Mucosa of descending colon (tissue), 3 donors: ENCODE data around the gene LPIN2. TPM values are rescaled to one million over a fixed set of nuclear protein-coding genes. Genes with fewer than 3 reads are reported as not detected.

Source experiments
- ATAC-seq: fragments of 200-7000 bp; cut with Tn5 transposase; one replicate; pipeline ENCODE4 v1.9.1; 2020; ENCODE audit warnings: mild to moderate bottlenecking, moderate library complexity
- DNase-seq, 3 donors: peaks; one replicate each; pipeline ENCODE4 v3.0.0-alpha.2; 2020
- H3K36me3 ChIP-seq: fragments of 200-600 bp; one replicate; pipeline ENCODE4 v1.8.0; 2021; ENCODE audit warnings: low read depth, mild to moderate bottlenecking
- H3K4me1 ChIP-seq: fragments of 200-600 bp; one replicate; pipeline ENCODE4 v1.8.0; 2021; ENCODE audit warnings: low read depth, mild to moderate bottlenecking
- H3K4me3 ChIP-seq: fragments of 200-600 bp; one replicate; pipeline ENCODE4 v1.8.0; 2021; ENCODE audit warnings: mild to moderate bottlenecking
- H3K9me3 ChIP-seq: fragments of 200-600 bp; one replicate; pipeline ENCODE4 v1.8.0; 2021; ENCODE audit warnings: mild to moderate bottlenecking
- intact Hi-C, 2 donors: fragments of 100-400 bp; cut with DNase I in 1 of 2; cut with micrococcal nuclease in 1 of 2; formaldehyde crosslinking; loops; one replicate each; pipeline versions ENCODE4 v1.11.0 to v1.11.1; 2022; cut with DNase I, micrococcal nuclease
- total RNA-seq, 3 donors: library from RNA; stranded (reverse); fragmentation: NEBNext Ultra II Directional in 2 of 3; extraction: Animal tissue kit (Norgen Biotek cat#: 25700) in 2 of 3; gene quantifications; one replicate each; pipeline versions ENCODE4 v1.2.1 to v1.2.4, GENCODE V29; 2021 to 2023
- TF ChIP-seq, protein P1 (sequence below): fragments of 200-600 bp; IDR thresholded peaks from one replicate; pipeline ENCODE4 v1.8.0; 2022; ENCODE audit warnings: antibody characterized with exemption, mild to moderate bottlenecking
- donor health status: DM: no; HTN: no; CAD: no; lungs with moderate emphysema.
- donor health status: DM: no; HTN: no; CAD: no.
- donor health status: DM: no; HTN: yes; CAD: no.

LPIN2 gene
- total RNA-seq, 3 donors from 2014 or later = 52.9 to 60.8 (median 59.2) TPM

DNA sequence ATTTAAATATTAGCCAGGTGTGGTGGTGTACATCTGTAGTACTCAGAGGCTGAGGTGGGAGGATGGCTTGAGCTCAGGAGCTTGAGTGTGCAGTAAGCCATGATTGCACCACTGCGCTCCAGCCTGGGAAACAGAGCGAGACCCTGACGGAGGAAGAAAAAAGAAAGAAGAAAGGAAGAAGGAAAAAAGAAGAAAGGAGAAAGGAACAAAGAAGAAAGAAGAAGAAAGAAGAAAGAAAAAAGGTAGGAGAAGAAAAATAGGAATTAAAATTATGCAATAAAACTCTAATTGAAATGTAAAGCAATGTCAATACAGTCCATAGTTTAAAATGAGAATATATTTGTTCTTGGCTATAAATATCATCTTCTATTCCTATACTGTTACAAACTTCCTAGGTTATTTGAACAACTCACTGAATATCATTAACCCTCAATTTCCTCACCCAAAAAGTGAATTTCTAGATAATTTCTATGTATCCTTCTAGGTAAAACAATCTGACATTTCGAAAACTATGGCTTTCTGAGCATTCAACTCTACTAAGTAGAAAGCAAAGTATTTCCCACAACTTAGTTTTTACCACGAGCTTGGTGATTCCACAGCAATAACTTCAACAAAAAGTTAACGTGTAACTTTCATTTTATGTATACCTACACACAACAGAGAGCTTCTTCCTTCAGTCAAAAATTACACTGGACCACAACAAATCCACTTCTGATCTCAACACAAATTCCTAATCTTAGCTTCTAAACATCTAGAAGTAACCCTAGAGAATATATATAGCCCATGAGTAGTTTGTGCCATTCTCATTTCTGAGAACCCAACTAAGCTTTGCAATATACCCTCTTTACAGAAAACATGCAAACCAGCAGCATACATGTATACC is 19.7 kb downstream of the LPIN2 start:
- TF ChIP-seq, protein P1, sequence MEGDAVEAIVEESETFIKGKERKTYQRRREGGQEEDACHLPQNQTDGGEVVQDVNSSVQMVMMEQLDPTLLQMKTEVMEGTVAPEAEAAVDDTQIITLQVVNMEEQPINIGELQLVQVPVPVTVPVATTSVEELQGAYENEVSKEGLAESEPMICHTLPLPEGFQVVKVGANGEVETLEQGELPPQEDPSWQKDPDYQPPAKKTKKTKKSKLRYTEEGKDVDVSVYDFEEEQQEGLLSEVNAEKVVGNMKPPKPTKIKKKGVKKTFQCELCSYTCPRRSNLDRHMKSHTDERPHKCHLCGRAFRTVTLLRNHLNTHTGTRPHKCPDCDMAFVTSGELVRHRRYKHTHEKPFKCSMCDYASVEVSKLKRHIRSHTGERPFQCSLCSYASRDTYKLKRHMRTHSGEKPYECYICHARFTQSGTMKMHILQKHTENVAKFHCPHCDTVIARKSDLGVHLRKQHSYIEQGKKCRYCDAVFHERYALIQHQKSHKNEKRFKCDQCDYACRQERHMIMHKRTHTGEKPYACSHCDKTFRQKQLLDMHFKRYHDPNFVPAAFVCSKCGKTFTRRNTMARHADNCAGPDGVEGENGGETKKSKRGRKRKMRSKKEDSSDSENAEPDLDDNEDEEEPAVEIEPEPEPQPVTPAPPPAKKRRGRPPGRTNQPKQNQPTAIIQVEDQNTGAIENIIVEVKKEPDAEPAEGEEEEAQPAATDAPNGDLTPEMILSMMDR = no peak
- peaks cover 4% of the 10 kb centered on the region for H3K4me1 ChIP-seq
- intact Hi-C loops = no loop called here

DNA sequence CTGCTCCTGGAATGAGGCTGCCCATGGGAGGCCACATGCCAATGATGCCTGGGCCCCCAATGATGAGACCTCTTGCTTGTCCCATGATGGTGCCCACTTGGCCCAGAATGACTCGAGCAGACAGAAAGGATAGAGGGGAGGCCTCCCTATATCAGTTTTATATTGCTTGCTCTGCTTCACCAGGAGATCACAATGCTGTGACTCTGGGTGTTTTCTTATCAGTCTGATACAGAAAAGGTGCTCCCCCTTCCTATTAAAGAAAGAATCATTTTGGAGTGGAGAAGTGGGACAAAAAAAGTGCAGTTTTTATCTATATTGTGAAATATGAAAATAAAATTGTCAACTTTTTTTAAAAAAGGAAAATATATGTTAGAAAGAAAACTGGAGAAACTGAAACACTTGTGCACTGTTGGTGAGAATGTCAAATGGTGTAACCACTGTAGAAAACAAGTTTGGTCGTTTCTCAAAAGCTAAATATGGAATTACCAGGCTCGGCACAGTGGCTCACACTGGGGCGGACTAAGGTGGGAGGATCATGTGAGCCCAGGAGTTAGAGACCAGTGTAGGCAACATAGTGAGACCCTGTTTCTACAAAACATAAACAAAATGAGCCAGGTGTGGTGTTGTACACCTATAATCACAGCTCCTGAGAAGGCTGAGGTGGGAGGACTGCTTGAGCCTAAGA is 21.8 kb downstream of the LPIN2 start:
- ATAC-seq (no peak), DNase-seq (no peak)
- Histone ChIP-seq H3K4me3 (no peak overlapping the region), H3K36me3 (no peaks in the 10 kb centered on the region), H3K4me1 (peaks cover 9% of the 10 kb centered on the region), H3K9me3 (no peaks in the 10 kb centered on the region)
- intact Hi-C loops = no loop called here
- TF ChIP-seq, protein P1 = no peak

More for the DNA sequence above, 19.7 kb downstream of the LPIN2 start:
- no peak overlapping the region for H3K4me3 ChIP-seq
- H3K36me3 ChIP-seq = no peaks in the 10 kb centered on the region
- ATAC-seq (no peak), DNase-seq (no peak)
- H3K9me3 ChIP-seq = no peaks in the 10 kb centered on the region

DNA sequence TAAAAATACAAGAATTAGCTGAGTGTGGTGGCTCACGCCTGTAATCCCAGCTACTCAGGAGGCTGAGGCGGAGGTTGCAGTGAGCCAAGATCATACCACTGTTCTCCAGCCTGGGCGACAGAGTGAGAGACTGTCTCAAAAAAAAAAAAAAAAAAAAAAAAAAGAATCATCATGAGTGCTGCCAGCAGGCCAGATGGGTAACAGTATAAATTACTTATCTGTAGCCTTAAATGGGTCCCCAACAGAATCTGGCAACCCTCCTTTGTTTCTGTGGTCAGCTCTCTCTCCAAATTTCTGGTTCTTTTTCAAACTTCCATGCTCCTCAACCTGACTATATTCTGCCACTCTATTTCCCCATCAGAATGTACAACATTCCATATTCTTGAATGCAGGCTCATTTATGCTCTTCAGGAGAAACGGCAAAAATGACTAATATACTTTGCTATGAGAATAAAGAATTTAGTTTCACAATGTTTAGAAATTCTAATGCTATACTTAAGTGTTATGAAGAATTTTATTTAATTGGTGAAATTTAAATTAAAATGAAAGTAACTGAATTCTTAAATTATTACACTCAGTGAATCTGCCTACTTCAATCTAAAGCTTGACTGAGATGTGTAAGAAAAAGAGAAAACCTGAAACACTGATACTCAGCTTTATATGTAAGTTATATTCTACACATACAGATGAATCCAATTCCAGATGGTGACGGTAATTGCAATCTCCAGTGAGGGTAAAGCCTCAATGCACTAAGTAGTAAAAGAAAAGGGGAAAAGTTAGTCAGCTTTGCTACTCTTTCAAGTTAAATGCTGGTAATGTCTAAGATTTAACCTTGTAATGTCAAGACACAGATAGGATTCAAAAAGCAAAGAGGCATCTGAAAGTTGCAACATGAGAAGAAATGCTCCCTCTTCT is 24.8 kb downstream of the LPIN2 start:
- intact Hi-C loops = no loop called here
- Histone ChIP-seq H3K9me3 (no peaks in the 10 kb centered on the region), H3K4me3 (no peak overlapping the region), H3K4me1 (peaks cover 38% of the 10 kb centered on the region), H3K36me3 (no peaks in the 10 kb centered on the region)
- ATAC-seq = no peak
- no peak for DNase-seq
- TF ChIP-seq, protein P1 = no peak

DNA sequence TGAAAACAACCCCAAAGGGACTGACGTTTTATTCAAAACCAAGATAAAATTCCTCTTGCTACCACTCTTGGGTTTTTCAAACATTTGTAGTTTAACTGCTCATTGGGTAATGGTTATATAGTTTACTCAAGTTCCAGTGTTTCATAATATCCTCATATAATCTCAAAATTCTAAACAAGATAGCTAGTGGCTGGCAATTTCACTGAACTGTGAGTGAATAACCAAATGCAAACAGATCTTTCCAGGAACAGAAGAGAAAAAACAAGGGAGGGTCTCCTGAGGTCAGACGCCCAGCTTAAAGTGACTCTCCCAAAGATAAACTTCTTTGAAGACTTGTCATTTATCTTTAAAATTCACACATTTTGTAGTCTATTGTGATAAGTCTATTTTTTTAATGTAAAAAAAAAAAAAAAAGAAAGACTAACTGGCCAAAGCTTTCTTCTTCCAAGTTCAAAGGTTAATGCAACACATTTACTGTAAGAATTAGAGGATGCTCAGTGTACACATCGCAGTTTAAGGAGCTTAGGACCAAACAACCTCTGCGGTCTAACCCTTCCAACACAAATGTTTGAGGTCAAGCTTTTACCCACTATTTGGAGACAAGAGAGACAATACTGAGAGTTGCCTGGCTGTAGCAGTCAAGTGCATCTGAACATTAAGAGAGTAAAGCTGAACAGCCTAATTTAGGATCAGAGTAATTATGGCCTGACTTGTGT is 26.6 kb downstream of the LPIN2 start:
- intact Hi-C loops = no loop called here
- peak; percentile 6 for ATAC-seq
- no peaks in the 10 kb centered on the region for H3K9me3 ChIP-seq
- no peaks in the 10 kb centered on the region for H3K36me3 ChIP-seq
- peaks cover 45% of the 10 kb centered on the region for H3K4me1 ChIP-seq
- H3K4me3 ChIP-seq = no peak overlapping the region
- TF ChIP-seq, protein P1 = no peak
- DNase-seq = no peak

DNA sequence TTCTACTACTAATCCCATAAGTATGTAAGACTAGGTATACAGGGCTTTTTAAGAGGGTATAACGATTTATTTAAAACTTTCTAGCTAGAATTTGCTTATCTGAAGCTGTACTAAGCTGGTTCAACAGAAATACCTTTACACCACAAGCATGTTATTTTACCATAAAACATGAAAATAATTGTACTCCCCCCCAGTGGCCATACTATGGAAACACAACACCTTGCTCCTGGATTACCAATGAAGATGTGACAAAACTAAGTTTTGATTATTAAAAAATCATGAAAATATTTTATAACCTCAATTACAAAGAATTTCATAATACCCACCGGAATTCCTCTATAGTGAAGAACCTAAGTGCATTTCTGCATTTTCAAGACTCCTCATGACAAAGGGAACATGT is 27.3 kb downstream of the LPIN2 start:
- TF ChIP-seq, protein P1 = peak; percentile 16
- Histone ChIP-seq H3K4me3 (no peak overlapping the region), H3K9me3 (no peaks in the 10 kb centered on the region), H3K36me3 (no peaks in the 10 kb centered on the region), H3K4me1 (peaks cover 51% of the 10 kb centered on the region)
- intact Hi-C loops = no loop called here
- DNase-seq = no peak
- ATAC-seq = peak; percentile 34
